Activated naive CD8-positive, alpha-beta T cell treated with anti-CD3 and anti-CD28 coated beads, Interleukin-2, amount 50 U/mL, for 24 hours (primary cell): ENCODE measurements around the gene RAB8A.
A peak's percentile ranks its signal among the peaks of the same experiment; 100 is the strongest.
"Not testable (repeated sequence)": the region's sequence is repeated elsewhere in the genome, so short reads cannot be mapped to it uniquely, and the experiment has no call there.

ENCODE experiments used
- ATAC-seq: fragments of 150-1000 bp; cut with Tn5 transposase; one replicate; pipeline ENCODE4 v1.10.0; 2021
- DNase-seq: peaks from one replicate; pipeline ENCODE4 v3.0.0; 2021
- H3K27ac Mint-ChIP-seq: one replicate; pipeline ENCODE4 v1.8.0; 2021; ENCODE audit warnings: mild to moderate bottlenecking, mixed read lengths
- H3K27me3 Mint-ChIP-seq: one replicate; pipeline ENCODE4 v1.8.0; 2021; ENCODE audit warnings: mixed read lengths
- H3K36me3 Mint-ChIP-seq: one replicate; pipeline ENCODE4 v1.8.0; 2021; ENCODE audit warnings: low read depth, mixed read lengths
- H3K4me1 Mint-ChIP-seq: one replicate; pipeline ENCODE4 v1.8.0; 2021; ENCODE audit warnings: mixed read lengths
- H3K4me3 Mint-ChIP-seq: one replicate; pipeline ENCODE4 v1.8.0; 2021; ENCODE audit warnings: mild to moderate bottlenecking, moderate library complexity, mixed read lengths
- H3K9me3 Mint-ChIP-seq: one replicate; pipeline ENCODE4 v1.8.0; 2021; ENCODE audit warnings: mixed read lengths

Gene RAB8A

GRCh38 chr19:16115301-16116039 lies 3.8 kb downstream of the RAB8A start:
- peaks cover 48% of the 10 kb centered on the region for H3K36me3 Mint-ChIP-seq
- H3K27me3 Mint-ChIP-seq = no peaks in the 10 kb centered on the region
- no peaks in the 10 kb centered on the region for H3K9me3 Mint-ChIP-seq
- H3K27ac Mint-ChIP-seq = peak overlapping the region; percentile 57
- no peak for DNase-seq
- H3K4me3 Mint-ChIP-seq = peak overlapping the region; percentile 53
- peaks cover 82% of the 10 kb centered on the region for H3K4me1 Mint-ChIP-seq
- no peak for ATAC-seq

- Mint-ChIP-seq H3K27me3 (no peaks in the 10 kb centered on the region), H3K36me3 (peaks cover 48% of the 10 kb centered on the region), H3K9me3 (no peaks in the 10 kb centered on the region), H3K4me3 (peak overlapping the region; percentile 53), H3K4me1 (peaks cover 85% of the 10 kb centered on the region), H3K27ac (peak overlapping the region; percentile 57)
- DNase-seq (no peak), ATAC-seq (no peak)
Measured at GRCh38 chr19:16116067-16116466, 4.4 kb downstream of the RAB8A start.

- Mint-ChIP-seq H3K36me3 (peaks cover 55% of the 10 kb centered on the region), H3K27me3 (no peaks in the 10 kb centered on the region), H3K4me3 (peak overlapping the region; percentile 21), H3K9me3 (no peaks in the 10 kb centered on the region), H3K27ac (peak overlapping the region; percentile 92), H3K4me1 (peaks cover 81% of the 10 kb centered on the region)
- DNase-seq (no peak), ATAC-seq (no peak)
Measured at GRCh38 chr19:16117594-16118033, 5.9 kb downstream of the RAB8A start.

GRCh38 chr19:16118489-16119033 lies 6.9 kb downstream of the RAB8A start:
- H3K9me3 Mint-ChIP-seq = no peaks in the 10 kb centered on the region
- H3K4me1 Mint-ChIP-seq = peaks cover 74% of the 10 kb centered on the region
- peaks cover 53% of the 10 kb centered on the region for H3K36me3 Mint-ChIP-seq
- H3K27me3 Mint-ChIP-seq = no peaks in the 10 kb centered on the region
- DNase-seq = peak; percentile 65
- peak overlapping the region; percentile 92 for H3K27ac Mint-ChIP-seq
- peak; percentile 86 for ATAC-seq
- peak overlapping the region; percentile 63 for H3K4me3 Mint-ChIP-seq

- ATAC-seq (peak; percentile 47), DNase-seq (peak; percentile 32)
- not testable (repeated sequence) for H3K9me3 Mint-ChIP-seq, H3K27me3 Mint-ChIP-seq
- peak overlapping the region; percentile 92 for H3K27ac Mint-ChIP-seq
- peaks cover 52% of the 10 kb centered on the region for H3K36me3 Mint-ChIP-seq
- peaks cover 70% of the 10 kb centered on the region for H3K4me1 Mint-ChIP-seq
- peak overlapping the region; percentile 63 for H3K4me3 Mint-ChIP-seq
Measured at GRCh38 chr19:16119075-16119857, 7.6 kb downstream of the RAB8A start.

- Mint-ChIP-seq H3K27me3 (no peaks in the 10 kb centered on the region), H3K36me3 (peaks cover 41% of the 10 kb centered on the region), H3K9me3 (no peaks in the 10 kb centered on the region), H3K4me3 (no peak overlapping the region), H3K4me1 (peaks cover 52% of the 10 kb centered on the region), H3K27ac (peak overlapping the region; percentile 35)
- ATAC-seq (no peak), DNase-seq (no peak)
Measured at GRCh38 chr19:16121141-16121540, 9.5 kb downstream of the RAB8A start.

GRCh38 chr19:16121967-16122366 lies 10.3 kb downstream of the RAB8A start:
- Mint-ChIP-seq H3K4me3 (no peak overlapping the region), H3K27ac (peak overlapping the region; percentile 35), H3K9me3 (no peaks in the 10 kb centered on the region), H3K4me1 (peaks cover 44% of the 10 kb centered on the region), H3K36me3 (peaks cover 42% of the 10 kb centered on the region), H3K27me3 (no peaks in the 10 kb centered on the region)
- no peak for ATAC-seq
- DNase-seq = no peak

GRCh38 chr19:16124953-16125352 lies 13.3 kb downstream of the RAB8A start:
- Mint-ChIP-seq H3K4me1 (peaks cover 14% of the 10 kb centered on the region), H3K27me3 (no peaks in the 10 kb centered on the region), H3K27ac (no peak overlapping the region), H3K36me3 (peaks cover 34% of the 10 kb centered on the region), H3K4me3 (no peak overlapping the region), H3K9me3 (no peaks in the 10 kb centered on the region)
- DNase-seq (no peak), ATAC-seq (no peak)

- H3K36me3 Mint-ChIP-seq = peaks cover 43% of the 10 kb centered on the region
- H3K27ac Mint-ChIP-seq = no peak overlapping the region
- H3K4me3 Mint-ChIP-seq = no peak overlapping the region
- H3K27me3 Mint-ChIP-seq = no peaks in the 10 kb centered on the region
- ATAC-seq (no peak), DNase-seq (no peak)
- H3K4me1 Mint-ChIP-seq = peaks cover 5% of the 10 kb centered on the region
- H3K9me3 Mint-ChIP-seq = no peaks in the 10 kb centered on the region
Measured at GRCh38 chr19:16125737-16126495, 14.2 kb downstream of the RAB8A start.

GRCh38 chr19:16127080-16127479 lies 15.4 kb downstream of the RAB8A start:
- H3K27me3 Mint-ChIP-seq = no peaks in the 10 kb centered on the region
- no peak overlapping the region for H3K27ac Mint-ChIP-seq
- no peak overlapping the region for H3K4me3 Mint-ChIP-seq
- DNase-seq (no peak), ATAC-seq (no peak)
- H3K4me1 Mint-ChIP-seq = peaks cover 4% of the 10 kb centered on the region
- peaks cover 46% of the 10 kb centered on the region for H3K36me3 Mint-ChIP-seq
- peaks cover 10% of the 10 kb centered on the region for H3K9me3 Mint-ChIP-seq

GRCh38 chr19:16127776-16128371 lies 16.2 kb downstream of the RAB8A start:
- Mint-ChIP-seq H3K4me1 (peaks cover 4% of the 10 kb centered on the region), H3K27ac (no peak overlapping the region), H3K9me3 (peaks cover 10% of the 10 kb centered on the region), H3K4me3 (no peak overlapping the region), H3K36me3 (peaks cover 54% of the 10 kb centered on the region), H3K27me3 (no peaks in the 10 kb centered on the region)
- no peak for ATAC-seq
- no peak for DNase-seq

GRCh38 chr19:16131648-16132047 lies 20.0 kb downstream of the RAB8A start:
- H3K4me1 Mint-ChIP-seq = peaks cover 4% of the 10 kb centered on the region
- no peaks in the 10 kb centered on the region for H3K27me3 Mint-ChIP-seq
- H3K27ac Mint-ChIP-seq = peak overlapping the region; percentile 59
- DNase-seq = no peak
- H3K36me3 Mint-ChIP-seq = peaks cover 67% of the 10 kb centered on the region
- no peak for ATAC-seq
- peaks cover 10% of the 10 kb centered on the region for H3K9me3 Mint-ChIP-seq
- H3K4me3 Mint-ChIP-seq = no peak overlapping the region

- ATAC-seq (no peak), DNase-seq (no peak)
- no peak overlapping the region for H3K4me3 Mint-ChIP-seq
- no peak overlapping the region for H3K27ac Mint-ChIP-seq
- H3K36me3 Mint-ChIP-seq = peaks cover 59% of the 10 kb centered on the region
- H3K9me3 Mint-ChIP-seq = peaks cover 10% of the 10 kb centered on the region
- H3K27me3 Mint-ChIP-seq = no peaks in the 10 kb centered on the region
- peaks cover 6% of the 10 kb centered on the region for H3K4me1 Mint-ChIP-seq
Measured at GRCh38 chr19:16133818-16134217, 22.1 kb downstream of the RAB8A start.

- Mint-ChIP-seq H3K4me3 (no peak overlapping the region), H3K27ac (no peak overlapping the region), H3K27me3 (no peaks in the 10 kb centered on the region)
Measured at GRCh38 chr19:16134510-16134909, 22.8 kb downstream of the RAB8A start.

More at GRCh38 chr19:16134510-16134909, 22.8 kb downstream of the RAB8A start:
- Mint-ChIP-seq H3K36me3 (peaks cover 54% of the 10 kb centered on the region), H3K4me1 (peaks cover 7% of the 10 kb centered on the region), H3K9me3 (peaks cover 10% of the 10 kb centered on the region)
- ATAC-seq = no peak
- DNase-seq = no peak
